NCI-H1105 (cell line): ENCODE data around the gene HDHD5.

ENCODE experiments used
- DNase-seq: peaks from one replicate; lab custom pipeline; 2025; lab: John Stamatoyannopoulos, UW

Gene HDHD5

DNA sequence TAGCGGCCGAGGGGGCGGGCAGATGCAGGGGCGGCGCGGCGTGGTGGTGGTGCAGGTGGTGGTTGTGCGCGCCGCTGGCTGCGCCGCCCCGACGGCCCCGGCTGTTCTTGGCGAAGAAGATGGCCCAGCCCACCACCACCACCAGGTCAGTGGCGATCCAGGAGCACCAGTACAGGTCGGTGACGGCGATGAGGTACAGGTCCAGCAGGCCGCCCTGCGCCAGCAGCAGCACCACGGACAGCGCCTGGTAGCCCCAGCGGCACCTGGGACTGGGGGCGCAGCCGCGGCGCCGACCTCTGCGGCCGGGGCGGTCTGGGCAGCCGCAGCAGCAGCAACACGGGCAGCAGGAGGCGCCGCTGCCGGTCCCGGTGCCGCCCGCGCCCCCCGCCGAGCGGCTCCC is 38.8 kb downstream of the HDHD5 start:
- DNase-seq, result no peak

DNA sequence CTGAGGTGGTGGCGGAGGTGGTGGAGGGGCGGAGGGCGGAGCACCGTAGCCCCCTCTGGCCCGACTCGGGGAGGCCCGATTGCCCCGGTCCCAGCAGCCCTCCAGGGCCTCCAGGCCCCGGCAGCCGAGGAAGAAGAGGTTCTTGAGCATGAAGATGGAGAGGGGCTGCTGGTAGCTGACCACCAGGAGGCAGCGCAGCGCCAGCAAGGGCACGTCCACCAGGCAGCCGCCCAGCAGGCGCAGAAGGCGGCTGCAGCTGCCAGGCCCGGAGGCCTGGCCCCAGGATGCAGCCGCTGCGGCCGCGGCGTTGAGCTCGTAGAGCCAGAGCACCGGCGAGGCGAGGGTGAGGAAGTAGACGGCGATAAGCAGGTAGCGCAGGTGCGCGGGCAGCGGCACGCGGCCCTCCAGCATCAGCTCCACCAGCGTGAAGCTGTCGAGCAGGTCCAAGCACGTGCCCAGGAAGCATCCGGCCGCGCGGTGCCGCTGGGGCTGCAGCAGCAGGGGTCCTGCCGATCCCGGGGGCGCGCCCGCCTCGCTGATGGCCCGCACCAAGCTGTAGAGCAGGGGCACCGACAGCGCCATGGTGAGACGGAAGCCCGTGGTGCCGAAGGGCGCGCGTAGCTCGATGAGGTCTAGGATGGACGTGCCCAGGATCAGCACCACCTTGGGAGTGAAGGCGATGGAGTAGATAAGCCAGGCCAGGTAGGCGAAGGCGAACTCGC is 39.4 kb downstream of the HDHD5 start:
- no peak for DNase-seq

DNA sequence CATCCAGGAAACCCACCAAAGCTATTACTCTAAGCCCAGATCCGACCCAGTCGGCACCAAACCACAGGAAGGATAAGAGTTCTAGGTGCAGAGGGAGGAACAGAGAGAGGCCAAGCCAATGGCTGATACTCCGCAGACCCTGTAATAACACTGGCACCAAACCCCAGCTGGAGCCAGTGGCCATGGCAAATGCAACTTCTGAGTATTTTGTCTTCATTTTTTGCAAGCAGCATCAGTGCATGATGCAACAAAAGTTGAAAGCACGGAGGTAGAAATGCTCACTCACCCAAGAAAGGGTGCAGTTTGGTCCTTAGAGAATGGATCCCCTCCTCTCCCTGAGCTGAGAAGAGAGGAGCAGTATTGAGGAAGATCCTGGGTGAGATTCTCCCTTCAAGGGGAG is 40.7 kb downstream of the HDHD5 start:
- DNase-seq, result no peak

GRCh38 chr22:17117890-17118289 is 41.2 kb downstream of the HDHD5 start:
- DNase-seq, result no peak

- no peak for DNase-seq
These were observed 41.7 kb downstream of the HDHD5 start for GRCh38 chr22:17117400-17117799.

DNA sequence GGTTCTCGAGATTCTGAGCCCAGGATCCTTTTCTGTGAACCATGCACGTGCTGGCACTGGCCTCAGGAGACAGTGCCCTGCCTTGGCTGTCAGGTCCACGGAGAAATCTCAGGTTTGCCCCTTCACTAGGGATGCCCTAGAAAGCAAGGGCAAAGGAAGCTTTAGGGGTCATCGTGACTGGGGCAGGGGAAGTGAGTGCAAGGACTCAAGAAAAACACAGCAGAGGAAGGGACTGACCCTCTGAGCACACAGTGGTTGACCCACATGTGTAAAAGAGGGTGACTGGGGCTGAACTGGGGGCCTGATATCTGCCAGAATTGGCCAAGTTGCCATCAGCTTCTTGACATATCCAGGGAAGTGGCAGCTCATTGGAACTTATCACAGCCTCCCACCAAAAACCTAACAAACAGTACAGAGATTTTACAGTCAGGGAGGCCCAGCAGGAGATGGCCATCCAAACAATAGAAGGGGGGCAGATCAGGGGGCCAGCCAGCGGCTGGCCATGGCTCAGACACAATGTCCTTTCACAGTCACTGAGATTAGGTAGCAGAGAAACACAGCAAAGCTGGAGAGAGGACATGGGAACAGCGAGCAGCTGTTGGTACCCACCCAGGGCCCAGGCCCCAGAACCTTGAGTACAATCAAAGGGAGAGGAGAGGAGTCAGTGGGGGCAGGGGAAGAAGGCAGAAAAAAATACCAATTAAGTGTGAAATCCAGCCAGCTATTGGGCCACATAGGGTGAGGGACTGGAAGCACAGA is 42.3 kb downstream of the HDHD5 start:
- DNase-seq, result no peak

GRCh38 chr22:17115945-17116565 is 43.0 kb downstream of the HDHD5 start:
- DNase-seq, result no peak

DNA sequence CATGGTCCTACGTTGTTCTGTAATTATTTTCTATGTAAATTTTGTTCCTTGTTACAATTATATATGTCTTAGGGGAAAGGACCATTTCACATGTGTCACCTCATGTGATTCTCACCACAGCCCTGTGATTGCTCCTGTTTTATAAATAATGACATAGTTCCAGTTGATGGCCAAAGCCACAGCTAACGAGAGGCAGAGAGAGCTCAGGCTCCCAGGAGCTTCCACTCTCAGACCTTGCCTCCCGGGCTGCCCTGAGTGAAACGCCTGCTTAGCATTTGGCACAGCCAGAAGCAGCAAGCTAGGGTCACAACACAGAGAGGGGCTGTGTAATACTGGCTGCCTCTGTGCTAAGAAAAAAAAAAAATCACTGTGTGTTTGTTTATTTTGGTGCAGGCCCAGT is 43.8 kb downstream of the HDHD5 start:
- DNase-seq, result no peak

GRCh38 chr22:17114898-17115235 is 44.2 kb downstream of the HDHD5 start:
- no peak for DNase-seq

DNA sequence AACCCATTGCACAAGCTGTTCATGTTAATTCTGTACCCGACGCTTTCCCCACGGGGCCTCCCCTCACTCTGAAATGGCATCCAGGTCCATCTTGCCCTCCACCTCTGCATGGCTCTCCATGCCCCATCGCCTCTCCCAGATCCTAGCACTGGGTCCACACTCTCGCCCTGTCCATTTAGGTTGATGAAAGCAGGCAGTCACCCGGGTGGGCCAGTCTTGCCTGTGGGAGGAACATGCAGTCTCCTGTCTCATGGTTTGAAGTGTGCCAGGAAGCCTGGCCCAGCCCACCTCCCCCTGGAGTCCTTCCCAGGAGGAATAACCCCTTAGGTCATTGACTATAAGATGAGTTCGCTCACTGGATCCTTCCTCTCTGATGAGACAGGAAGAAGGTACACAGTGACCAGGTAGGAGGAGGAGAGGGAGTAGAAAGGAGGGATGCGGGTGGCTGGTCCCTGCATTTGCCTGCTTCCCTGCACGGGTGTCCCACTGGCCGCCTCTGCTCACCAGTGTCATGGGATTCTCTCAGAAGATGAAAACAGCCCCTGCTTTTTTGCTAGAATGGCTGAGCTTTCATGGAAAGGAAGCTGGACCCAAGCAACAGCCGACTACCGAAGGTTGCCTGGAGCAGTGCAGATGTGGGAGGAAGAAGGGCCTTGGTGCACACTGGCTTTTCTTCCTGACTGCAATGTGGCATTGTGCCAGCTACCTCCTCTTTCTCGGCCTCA is 44.7 kb downstream of the HDHD5 start:
- no peak for DNase-seq

- DNase-seq, result no peak
These were observed 45.5 kb downstream of the HDHD5 start for GRCh38 chr22:17113600-17113999.

DNA sequence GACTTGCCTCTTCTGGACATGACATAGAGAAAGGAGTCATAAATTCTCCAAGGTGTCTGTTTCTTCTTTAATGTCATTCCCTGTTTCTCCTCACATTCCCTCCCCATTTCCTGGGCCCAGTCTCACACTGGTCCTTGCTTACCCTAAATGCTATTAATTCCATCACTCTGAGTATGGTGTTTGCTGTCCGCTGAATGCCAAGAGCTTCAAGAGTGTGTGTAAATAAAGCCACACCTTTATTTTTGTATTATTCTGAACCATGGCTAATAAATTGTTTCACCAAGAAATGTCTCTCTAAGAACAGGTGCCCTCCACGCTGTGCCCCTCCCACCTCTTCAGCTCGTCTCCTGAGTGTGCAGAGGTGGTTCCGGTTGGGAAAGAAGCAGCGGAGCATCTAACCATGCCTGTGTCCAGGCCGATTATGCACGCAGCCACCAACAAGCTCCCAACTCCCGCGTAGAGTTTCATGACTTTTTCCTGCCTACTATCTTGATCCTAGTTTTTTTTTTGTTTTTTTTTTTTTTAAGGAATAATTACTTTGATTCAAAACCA is 46.5 kb downstream of the HDHD5 start:
- DNase-seq, result no peak

GRCh38 chr22:17110791-17111550 is 48.1 kb downstream of the HDHD5 start:
- DNase-seq, result no peak

DNA sequence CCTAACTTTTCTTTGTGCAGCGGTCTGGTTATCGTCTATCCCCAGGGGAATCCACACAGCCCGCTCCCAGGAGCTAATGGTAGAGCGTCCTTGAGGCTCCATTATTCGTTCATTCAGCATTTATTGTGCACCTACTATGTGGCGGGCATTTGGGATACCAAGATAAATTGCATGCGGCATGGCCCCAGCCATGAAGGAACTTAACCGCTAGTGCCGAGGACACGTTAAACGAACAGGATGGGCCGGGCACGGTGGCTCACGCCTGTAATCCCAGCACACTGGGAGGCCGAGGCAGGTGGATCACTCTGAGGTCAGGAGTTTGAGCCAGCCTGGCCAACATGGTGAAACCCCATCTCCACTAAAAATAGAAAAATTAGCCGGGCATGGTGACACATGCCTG is 49.1 kb downstream of the HDHD5 start:
- DNase-seq, result no peak

GRCh38 chr22:17109113-17109865 is 49.8 kb downstream of the HDHD5 start:
- no peak for DNase-seq

DNA sequence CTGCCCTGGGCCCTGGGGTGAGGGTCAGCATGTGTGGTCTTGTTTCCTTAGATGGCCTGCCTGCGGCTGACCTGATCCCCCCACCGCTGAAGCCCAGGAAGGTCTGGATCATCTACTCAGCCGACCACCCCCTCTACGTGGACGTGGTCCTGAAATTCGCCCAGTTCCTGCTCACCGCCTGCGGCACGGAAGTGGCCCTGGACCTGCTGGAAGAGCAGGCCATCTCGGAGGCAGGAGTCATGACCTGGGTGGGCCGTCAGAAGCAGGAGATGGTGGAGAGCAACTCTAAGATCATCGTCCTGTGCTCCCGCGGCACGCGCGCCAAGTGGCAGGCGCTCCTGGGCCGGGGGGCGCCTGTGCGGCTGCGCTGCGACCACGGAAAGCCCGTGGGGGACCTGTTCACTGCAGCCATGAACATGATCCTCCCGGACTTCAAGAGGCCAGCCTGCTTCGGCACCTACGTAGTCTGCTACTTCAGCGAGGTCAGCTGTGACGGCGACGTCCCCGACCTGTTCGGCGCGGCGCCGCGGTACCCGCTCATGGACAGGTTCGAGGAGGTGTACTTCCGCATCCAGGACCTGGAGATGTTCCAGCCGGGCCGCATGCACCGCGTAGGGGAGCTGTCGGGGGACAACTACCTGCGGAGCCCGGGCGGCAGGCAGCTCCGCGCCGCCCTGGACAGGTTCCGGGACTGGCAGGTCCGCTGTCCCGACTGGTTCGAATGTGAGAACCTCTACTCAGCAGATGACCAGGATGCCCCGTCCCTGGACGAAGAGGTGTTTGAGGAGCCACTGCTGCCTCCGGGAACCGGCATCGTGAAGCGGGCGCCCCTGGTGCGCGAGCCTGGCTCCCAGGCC is 50.6 kb downstream of the HDHD5 start:
- no peak for DNase-seq

GRCh38 chr22:17107547-17107810 is 51.6 kb downstream of the HDHD5 start:
- no peak for DNase-seq

GRCh38 chr22:17106785-17107546 is 52.1 kb downstream of the HDHD5 start:
- no peak for DNase-seq

- no peak for DNase-seq
These were observed 52.8 kb downstream of the HDHD5 start for GRCh38 chr22:17106161-17106784.
